PFSK-1 (cell line): Measurements from ENCODE around the gene CPTP.

ENCODE experiments used
- FOXP2 ChIP-seq: optimal IDR thresholded peaks from 2 replicates; pipeline ENCODE3; 2011; ENCODE audit warnings: borderline replicate concordance, control low read depth, inconsistent platforms; ENCODE audit not compliant: insufficient read depth; ENCODE audit errors: extremely low read length, extremely low read depth
- REST ChIP-seq, 2 experiments: IDR thresholded peaks; 2 replicates each; pipeline versions ENCODE4 v1.6.1 to v1.8.0; 2011 to 2012; ENCODE audit warnings: low read depth in 2 of 2, low read length in 2 of 2, control low read depth in 1 of 2, inconsistent platforms in 1 of 2, mild to moderate bottlenecking in 1 of 2, moderate library complexity in 1 of 2; ENCODE audit not compliant: insufficient read depth in 1 of 2
- SIN3A ChIP-seq: IDR thresholded peaks from 2 replicates; pipeline ENCODE4 v1.6.1; 2012; ENCODE audit warnings: mild to moderate bottlenecking, low read length, moderate library complexity, borderline replicate concordance; ENCODE audit not compliant: insufficient read depth

- no peak for TF ChIP-seq SIN3A
- no peak for TF ChIP-seq REST (IDR thresholded peaks at IDR 0.05; ENCODE audit: insufficient read depth in 1 of 2, low read depth in 2 of 2, low read length in 2 of 2)
- TF ChIP-seq FOXP2 = no peak
These were observed 37.4 kb downstream of the CPTP start for GRCh38 chr1:1361982-1362423.
